Measurements from ENCODE around the gene FSTL3.

Gene FSTL3

DNA sequence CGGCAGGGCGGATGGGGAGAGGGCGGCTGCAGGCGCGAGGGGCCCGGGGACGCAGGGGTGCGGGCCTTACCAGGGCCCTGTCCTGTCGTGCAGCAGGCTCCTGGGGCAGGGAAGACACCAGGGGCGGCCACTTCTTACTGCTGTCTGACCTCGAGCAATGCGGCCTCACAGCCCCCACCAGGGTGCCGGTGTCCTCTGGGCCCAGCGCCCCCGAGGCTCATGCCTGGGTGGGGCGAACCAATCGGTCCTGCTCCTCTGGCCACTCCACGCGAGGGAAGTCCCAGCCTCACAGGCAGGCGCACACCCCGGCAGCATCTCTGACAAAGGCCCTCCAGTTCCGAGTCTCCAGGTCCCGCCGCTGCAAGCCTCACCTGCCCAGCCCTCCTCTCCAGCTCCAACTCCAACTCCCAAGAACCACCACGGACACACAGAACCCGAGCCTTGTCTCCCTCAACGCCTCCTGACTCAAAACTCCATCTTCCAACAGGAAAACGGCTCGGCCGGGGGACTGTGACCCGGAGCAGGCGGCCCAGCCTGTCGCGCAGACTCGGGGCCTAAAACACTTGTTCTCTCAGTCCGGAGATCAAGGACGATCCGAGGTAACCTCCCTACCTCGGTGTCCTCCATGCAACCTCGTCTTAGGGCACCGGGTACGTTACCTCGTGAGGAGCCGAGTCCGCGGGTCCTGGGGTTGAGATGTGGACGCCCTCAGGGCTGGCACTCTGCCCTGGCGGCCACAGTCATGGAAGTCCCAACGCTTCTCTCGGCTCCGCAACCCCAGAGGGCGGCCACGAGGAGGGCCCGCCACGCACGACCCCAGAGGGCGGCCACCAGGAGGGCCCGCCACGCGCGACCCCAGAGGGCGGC, 30.0 kb upstream of the FSTL3 start:
- no peak for DNase-seq

DNA sequence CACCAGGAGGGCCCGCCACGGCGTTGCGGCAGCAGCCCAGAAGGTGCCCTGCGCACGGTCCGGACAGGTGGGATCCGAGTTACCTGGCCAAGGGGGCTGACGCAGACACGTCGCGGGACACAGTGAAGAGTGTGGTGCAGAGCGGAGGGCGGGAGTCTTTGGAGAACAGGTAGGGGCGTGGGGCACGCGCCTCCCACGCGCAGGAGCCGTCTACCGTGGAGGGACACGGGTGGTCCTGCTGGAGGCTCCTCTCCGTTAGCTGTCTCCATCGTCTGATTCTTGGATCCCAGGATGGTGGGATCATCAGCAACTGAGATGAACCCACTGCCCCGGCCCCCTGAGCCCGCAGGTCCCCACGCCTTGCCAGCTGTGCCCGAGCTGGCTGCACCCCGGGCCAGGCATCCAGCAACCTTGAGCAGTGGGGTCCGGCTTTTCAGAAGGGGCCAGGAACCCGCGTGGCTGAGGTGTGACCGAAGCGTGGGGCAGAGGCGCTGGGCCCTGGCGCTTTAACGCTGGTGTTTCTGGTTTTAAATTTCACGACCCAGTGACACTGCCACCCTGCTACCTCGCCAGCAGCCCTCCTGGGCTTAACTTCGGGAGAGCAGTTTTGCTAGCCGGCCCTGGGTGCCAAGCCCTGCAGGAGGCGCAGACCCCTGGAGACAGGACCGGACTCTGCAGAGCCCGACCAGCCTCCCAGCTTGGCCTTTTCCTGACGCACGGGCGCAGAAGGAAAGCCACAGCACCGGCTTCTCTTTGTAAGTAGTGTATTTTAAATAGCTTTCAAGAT, 29.2 kb upstream of the FSTL3 start:
- no peak for DNase-seq

DNA sequence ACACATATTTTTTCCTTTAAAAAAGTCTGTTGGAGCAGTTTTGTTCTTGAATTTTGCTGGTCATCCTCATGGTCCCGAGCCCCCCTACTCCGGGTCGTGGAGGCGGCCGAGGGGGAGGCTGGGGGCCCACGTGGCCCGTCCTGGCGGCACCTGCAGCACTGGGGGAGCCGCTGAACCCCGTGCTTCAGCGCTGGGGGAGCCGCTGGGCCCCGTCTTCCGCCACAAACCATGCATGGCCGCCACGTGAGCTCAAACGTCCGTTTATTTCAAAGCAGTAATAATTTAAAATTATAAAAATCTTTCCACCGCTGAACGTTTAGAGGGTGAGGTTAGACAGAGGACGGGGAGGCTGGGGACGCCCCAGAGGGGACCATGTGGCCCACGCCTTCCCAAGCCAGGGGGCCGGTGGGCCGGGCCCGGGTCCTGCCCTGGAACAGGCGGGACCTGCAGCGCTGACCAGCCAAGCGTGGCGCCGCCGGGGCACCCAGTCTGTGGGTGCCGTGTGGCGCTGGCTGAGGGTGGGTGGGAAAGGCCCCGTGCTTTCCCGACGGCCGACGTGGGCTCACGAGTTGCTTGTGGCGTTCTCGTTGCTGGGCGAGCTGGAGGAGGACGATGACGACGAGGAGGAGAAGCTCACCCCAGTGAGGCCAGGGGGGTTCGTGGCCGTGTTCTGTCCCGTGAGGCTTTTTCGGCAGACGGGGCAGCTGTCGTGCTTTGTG, 28.5 kb upstream of the FSTL3 start:
- no peak for DNase-seq

DNA sequence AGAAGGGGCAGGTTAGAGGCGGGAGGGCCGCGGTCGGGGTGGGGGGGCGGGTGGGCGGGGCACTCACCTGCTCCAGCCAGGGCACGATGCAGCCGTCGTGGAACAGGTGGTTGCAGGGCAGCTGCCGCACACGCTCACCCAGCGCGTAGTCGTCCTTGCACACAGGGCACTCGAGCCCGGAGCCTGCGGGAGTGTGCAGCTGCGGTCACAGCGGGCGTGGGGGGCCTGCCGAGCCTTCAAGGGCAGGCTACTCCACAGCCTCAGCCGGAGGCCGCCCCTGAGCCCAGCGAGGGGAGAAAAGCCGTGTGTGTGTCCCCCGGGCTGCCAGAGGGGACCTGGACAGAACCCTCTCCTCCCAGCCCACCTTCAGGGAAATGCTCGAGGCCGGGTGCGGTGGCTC, 27.9 kb upstream of the FSTL3 start:
- DNase-seq = no peak

DNA sequence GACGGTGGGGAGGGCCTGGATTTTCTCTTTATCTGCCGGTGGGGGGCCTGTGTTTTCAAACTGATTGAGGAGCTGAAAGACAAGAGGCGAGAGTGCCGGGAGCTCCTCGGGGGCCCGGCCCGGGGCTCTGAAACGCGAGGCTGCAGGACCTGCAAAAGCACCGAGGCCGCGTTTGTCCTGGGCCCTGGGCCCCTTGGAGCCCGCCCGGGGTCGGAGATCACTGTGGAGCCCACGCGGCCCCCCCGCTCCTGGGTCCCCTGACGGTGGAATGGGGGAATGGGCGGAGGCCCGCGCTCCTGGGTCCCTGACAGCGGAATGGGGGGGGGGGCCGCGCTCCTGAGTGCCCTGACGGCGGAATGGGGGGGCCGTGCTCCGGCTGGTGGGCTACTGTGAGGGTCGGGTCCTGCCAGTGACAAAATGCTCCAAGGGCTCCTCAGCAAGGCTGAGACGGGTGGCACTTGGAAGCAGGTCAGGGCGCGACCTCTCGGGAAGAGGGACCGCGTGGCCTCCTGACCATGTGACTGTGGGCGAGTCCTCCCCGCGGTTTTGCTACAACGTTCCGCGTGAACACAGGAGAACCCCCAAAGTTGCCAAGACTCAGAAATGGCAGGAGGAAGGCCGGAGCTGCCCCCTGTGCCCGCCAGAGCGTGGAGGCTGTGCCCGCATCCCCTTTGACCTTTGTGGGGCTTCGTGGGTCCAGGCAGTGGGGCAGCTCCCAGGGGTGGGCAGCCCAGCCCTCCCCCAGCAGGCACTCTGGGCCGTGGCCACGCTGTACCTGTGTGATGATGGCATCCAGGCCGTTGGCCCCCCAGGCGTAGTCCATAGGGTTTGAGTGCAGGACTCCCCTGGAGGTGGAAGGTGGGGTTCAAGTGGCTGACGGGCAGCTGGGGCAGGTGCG, 27.0 kb upstream of the FSTL3 start:
- DNase-seq = no peak

DNA sequence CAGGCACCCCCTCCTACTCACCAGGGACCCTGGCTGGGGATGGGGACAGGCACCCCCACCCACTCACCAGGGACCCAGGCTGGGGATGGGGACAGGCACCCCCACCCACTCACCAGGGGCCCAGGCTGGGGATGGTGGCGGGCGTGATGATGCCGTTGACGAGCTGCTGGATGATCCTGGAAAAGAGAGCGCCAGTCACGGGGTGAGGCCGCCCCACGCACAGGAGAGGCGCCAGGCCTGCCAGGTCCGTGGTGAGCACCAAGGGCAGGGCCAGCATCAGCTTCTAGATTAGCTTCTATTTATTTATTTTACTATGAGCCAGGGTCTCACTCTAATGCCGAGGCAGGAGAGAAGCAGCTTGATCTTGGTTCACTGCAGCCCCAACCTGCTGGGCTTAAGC, 26.1 kb upstream of the FSTL3 start:
- no peak for DNase-seq

DNA sequence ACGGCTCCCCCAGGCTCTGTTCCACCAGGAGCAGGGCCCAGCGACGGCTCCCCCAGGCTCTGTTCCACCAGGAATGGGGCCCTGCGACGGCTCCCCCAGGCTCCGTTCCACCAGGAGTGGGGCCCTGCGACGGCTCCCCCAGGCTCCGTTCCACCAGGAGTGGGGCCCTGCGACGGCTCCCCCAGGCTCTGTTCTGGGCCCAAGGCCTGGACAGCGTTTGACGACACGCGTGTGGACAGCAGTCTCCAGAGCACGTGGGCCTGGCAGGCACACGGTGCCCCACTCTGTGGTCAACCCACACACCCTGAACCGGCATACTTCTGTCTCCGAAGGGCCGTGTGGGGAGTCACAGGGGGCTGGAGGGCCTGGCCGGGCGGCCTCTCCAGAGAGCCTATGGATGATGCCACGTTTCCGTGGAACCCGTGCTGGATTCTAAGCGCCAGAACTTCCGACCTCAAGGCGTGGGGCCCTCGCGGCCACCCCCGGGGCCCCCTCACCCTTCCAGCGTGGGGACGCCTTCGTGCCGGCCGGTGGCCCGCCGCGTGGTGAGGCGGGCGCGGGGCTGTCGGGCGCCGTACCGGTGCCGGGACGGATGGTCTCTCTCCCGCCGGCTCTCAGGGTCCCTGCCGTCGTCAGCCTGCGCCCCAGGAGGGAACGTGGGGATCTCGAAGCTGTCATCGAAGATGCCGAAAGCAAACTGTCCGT, 24.9 kb upstream of the FSTL3 start:
- no peak for DNase-seq

DNA sequence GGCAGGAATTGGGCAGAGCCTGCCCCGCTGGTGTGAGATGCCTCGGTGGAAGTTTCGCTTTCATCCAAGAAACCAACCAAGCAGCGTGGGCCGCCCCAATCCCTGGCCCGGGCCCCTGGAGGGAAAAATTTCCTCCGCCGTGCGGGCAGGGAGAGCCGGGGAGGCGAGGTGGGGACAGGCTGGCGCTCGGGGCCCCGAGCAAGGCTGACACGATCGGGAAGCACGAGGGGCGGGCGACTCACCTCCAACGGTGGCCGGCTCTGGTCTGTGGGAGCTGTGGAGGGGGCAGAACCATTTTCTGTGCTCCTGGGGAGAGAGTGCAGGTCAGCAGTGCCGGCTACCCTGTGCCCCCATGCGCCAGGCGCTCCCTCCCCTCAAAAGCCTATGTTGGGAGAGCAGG, 24.2 kb upstream of the FSTL3 start:
- no peak for DNase-seq

DNA sequence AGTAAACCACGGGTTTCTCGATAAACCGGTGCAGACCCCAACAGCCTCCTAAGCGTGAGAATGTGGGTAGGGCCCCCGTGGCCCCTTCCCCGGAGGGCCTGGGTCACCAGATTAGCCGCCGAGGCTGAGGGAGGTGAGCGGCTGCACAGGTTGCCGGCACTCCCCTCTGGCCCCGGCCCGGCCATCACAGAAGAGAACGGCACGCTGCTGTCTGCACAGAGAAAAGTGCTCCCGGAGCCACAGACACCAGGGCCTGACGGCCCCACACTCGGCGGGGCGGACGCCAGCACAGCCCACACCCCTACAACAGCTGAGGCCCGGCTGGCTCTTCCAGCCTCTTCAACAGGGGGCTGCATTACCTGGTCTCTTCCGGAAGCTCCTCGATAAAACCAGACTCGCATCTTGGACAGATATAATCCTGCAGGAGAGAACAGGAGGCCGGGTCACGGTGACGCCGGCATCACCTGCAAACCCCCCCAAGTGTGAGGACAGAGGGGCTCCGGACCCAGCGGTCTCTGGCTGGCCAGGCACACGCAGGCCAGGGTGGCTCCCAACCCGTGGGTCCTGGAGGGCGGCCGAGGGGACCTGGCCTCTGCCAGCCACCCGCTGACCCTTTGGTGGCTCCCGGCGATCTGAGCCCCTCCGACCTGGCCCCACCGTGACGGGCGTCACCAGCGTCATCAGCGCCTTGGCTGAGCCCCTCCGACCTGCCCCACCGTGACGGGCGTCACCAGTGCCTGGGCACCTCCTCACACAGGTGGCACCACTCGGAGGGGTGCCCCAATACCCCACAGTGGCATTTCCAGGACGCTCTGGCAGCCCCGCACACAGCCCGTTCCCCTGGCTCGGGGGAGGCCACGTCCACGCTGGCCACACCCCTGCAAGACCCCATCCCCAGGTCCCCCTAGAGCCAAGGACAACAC, 23.5 kb upstream of the FSTL3 start:
- no peak for DNase-seq

DNA sequence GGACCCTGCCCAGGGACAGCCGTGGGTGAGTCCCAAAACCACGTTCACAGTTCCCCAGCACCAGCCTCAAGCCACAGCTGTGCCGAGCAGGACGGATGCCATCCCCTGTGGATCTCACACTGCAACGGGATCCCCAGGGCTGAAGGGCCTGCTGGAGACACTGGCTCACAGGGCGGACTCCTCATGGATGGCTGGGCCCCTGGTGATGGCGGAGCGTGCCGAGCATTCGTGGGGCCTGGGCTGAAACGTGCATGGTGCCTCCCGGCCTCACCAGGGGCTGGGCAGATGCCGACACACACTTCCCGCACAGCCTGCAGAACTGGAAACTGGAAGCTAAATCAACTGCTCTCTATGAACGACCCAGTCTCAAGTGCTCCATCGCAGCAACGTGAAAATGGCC, 22.8 kb upstream of the FSTL3 start:
- DNase-seq = no peak

DNA sequence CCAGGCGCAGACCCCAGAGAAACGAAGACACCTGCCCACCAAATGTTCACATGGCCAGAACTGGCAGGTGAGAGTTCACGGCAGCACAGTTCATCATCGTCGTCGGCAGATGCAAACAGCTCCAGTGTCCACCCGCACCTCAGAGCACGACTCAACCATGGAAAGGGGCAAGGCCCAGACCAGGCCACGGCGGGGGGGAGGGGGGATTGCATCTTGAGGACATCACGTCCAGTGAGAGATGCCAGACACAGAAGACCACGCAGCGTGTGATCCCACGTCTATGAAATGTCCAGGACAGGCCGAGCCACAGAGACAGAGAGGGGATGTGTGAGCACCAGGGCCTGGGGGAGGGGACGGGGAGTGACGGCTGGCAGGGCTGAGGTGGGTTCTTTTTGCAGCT, 20.5 kb upstream of the FSTL3 start:
- no peak for DNase-seq

DNA sequence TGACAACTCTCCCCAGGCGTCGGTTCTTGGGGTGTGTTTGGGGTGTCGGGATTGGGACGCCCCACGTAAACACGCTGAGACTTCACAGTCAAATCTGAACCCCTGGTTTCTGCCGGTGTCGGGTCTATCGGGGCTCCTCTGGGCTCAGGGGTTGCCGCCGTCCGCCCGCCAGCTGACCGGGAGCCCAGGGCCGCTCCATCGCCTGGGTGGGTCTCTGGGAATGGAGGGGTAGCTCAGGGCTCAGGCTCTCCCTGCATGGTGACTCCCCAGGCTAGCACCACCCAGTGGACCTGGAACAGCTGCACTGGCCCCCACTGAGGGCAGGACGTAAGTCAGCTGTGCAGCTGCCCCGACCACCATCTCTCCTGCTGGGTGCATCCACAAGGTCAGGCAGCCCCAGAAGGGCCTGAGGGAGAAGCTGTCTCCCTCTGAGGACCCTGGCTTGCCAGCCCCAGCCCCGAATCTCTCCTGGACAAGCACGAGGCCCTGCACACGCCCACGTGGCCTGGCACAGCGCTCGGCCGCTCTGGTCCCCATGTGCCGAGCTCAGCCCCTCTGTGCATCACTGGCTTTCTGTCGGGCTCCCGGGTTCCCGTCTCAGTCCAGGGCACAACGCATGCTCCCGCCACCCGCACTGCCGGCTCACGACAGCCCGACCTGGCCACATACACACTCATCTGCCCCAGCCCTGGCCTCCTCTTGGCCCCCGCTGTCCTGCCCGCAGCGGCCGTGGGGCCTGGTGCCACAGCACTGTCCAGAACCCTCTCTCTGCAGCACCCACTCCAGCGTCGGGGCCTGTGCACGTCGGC, 19.2 kb upstream of the FSTL3 start:
- no peak for DNase-seq

DNA sequence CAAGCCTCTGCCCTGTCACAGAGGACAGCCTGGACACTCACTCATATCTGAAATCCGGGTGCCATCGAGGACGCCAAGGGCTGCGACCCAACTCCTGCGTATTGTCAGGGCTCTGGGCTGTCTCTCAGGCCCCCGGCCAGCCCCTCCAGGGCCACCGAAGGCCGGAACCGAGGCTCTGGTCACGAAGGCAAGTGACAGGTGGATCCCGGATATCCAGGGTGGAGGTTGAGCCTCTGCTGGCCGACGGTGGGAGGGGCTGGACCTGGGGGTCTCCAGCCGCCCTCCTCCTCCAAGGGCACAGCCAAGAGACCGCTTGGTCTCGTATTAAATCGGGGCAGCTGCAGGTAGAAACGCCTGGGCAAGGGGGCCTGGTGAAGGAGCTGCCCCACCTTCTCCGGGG, 18.6 kb upstream of the FSTL3 start:
- no peak for DNase-seq

DNA sequence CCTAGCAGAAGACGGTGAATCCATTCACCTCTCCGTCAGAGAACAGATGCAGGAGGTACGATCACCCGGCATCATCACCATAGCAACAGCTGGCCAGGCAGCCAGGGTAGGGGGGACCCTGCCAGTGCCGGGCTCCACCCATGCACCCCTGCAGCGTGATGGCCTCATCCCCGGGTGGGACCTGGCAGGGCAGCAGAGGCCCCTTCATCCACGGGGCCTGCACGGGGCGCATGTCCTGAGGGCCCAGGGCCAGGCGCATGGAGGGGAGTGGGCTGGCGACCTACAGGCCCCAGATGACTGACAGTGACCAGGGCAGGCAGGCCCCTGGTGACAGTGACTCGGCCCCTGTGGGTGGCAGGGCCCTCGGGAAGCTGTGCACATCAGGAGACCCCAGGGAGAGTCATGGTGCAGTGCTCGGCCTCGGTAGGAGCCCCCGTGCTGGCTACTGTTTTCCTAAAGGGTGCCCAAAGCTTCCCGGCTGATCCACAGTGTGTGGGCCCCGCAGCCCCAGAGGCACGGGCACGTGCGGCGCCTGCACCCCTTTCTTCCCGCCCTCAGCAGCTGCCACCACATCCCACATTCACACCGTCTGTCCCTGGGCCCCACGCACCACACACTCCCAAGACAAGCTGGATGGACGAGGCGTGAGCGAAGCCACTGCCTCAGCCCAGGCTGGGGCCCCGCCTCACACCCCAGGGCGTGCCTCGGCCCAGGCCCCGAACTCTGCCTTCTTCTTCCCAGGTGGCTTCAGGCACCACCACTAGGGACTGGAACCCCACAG, 17.9 kb upstream of the FSTL3 start:
- no peak for DNase-seq

DNA sequence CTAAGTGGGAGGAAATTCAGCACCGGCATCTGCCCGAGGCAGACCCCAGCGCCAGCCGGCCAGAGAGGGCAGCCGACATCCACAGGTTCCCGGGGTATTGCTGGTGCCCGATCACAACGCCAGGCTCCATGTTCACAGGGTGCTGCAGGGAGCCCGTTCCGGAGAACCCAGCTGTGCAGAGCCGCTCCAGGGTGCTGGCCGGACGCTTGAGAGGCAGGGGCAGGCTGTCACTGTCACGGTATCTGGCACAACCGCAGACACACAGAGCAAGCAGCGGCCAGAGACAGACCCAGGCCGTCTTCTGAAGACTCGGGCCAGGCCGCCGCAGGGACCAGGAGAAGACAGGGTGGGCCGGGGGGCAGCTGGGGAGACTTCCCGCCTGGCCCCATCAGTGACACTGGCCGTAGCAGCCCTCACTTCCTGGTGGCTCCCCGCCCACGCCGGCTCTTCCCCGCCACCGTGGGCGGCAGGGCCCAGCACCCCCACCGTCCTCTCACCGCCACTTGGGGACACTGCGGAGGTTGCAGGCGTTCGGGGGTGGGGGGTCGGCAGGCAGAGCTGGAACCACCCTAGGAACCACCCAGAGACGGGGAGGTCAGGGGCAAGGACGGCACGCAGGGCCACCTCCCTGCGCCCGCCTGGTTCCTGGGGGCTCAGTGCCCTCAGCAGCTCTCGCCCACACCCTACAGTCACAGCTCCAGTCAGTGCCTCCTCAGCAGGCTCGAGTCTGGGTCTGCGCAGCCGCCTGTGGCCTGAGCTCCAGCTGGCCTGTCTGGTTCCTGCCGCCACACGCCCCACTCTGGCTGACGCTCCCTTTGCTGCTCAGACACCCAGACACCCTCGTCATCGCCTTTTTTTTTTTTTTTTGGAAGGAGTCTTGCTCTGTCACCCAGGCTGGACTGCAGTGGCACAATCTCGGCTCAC, 17.0 kb upstream of the FSTL3 start:
- DNase-seq = peak; percentile 72 to 73

DNA sequence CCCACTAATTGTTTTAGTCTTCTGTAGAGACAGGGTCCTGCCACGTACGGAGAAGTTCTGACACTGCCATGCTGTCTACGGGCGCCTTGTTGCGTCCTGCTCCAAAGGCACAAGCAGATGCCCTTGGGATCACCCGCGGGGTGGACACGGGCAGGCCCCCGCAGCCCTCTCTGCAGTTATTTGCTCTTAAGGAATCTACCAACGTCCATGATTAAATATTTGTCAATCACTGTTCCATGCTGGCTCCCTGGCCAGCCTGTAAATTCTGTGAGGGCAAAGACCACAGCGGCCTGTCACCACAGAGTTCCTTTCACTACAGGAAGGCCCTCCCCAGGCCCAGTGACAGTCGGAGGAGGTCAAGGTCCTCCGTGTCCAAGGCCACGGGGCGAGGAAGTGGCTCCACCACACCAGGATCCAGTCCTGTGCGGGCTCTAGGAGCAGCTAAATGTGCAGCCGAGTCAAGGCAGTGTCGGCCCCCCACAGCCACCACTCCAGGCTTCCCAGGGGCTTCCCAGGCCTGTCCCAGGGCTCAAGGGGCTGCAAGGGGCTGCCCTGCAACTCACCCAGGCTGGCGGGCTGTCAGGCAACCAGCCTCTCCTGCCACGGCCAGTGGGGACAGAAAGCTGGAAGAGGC, 15.3 kb upstream of the FSTL3 start:
- DNase-seq = no peak

DNA sequence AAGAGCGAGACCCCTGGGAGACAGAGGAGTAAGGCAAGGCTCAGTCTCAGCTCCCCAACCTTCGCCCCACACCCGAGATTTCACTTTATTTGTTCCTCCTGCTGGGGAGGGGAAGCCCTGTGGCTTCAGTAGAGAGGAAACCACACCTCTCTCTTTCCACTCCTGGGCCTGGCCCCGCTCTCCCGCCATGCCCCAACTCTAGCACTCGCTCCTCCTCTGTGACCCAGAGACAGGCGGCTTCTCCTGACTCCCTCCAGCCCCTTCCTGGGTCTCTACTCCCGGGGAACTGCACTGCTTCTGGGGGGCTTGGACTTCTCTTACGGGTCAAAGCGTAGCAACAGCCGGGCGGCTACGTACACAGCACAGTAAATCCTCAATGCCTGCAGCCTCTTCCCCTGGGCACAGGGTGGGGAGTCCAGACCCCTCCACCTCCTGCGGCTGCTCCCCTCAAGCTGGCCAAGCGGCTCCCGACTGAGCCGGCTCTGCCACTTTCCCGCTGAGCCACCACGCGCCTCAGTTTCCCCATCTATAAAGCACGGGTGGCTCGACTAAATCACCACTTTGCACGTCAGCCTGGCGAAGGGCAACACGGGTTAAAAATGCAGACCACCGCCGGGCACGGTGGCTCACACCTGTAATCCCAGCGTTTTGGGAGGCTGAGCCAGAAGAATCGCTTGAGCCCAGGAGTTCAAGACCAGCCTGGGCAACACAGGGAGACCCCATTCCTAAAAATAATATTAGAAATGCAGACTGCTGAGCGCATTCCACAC, 14.6 kb upstream of the FSTL3 start:
- DNase-seq = peak; percentile 69 to 80

All from CD4-positive, alpha-beta T cell treated with Interferon alpha-2 for 1 hour (primary cell).